GM18508 (cell line): ENCODE results near the gene TNFRSF21.
"Not testable (repeated sequence)": the region's sequence is repeated elsewhere in the genome, so short reads cannot be mapped to it uniquely, and the experiment has no call there.

Experiments
- ATAC-seq: cut with Tn5 transposase; IDR thresholded peaks from one replicate; pipeline ENCODE4 v1.9.1; 2021; ENCODE audit warnings: moderate number of reproducible peaks; ENCODE audit not compliant: insufficient read depth, unreplicated experiment

Gene TNFRSF21

DNA sequence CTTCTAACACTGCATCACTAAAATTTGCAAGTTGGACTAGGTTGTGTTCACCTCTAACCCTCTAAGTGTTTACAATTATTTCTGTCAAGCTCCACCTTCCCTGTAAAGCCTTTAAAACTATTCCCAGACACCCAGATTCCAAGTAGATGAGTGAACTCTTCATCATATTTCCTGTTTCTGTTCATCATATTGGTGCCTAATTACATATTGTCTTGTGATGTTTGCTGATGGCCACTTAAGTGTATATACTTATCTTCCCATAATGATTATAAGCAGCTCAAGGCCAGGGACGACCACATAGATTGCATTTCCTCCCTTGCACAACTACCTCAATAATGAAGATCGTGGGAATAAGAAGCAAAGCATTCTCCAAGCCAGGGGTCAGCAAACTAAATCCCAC, 16.8 kb downstream of the TNFRSF21 start:
- no peak for ATAC-seq

DNA sequence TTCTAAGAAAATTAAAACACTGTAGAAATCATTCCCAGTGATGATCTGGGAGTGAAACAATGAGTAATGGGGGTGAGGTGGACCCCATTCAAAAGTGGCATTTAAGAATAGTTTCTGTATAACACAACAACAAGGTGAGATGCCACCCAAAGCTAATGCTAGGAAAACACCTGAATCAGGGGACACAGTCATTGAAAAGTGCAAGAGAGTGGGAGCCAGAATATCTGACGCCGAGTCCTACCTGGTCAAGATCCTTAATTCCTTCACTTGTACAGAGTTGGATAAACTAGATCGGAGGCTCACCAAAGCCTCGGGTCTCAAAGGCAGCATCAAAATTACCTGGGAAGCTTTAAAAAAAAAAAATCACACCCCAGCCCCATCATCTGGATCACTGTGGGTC, 17.7 kb downstream of the TNFRSF21 start:
- ATAC-seq = no peak

DNA sequence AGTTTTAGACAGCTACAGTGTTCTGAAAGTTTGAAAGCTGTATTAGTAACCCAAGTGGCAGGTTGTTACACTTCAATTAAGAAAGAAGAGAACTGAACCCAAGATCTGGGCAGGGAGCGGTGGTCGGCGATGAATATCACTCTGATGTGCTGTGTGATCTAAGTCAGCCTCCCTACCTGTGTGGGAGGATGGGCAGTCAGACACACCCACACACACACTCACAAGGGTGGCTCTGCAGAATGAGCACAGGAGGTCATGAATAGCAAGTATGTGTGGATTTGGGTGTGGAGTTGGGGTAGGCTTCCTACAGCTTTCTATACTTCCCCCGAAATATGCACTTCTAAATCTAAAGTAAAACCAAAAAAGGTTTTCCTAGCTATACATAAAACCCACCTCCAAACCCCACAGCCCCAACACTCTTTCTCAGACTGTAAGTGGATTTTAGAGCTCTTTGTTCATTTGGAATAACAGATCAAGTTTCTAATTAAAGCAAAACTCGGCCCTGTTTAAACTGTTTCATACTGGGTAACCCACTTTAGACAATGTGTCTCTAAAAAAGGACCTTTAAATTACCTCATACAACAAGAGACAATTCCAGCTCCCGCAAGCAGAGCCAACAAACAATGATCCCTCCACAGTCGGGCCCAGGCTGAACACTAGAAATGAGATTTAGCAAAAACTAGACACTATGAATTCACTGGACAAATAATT, 19.4 kb downstream of the TNFRSF21 start:
- no peak for ATAC-seq

DNA sequence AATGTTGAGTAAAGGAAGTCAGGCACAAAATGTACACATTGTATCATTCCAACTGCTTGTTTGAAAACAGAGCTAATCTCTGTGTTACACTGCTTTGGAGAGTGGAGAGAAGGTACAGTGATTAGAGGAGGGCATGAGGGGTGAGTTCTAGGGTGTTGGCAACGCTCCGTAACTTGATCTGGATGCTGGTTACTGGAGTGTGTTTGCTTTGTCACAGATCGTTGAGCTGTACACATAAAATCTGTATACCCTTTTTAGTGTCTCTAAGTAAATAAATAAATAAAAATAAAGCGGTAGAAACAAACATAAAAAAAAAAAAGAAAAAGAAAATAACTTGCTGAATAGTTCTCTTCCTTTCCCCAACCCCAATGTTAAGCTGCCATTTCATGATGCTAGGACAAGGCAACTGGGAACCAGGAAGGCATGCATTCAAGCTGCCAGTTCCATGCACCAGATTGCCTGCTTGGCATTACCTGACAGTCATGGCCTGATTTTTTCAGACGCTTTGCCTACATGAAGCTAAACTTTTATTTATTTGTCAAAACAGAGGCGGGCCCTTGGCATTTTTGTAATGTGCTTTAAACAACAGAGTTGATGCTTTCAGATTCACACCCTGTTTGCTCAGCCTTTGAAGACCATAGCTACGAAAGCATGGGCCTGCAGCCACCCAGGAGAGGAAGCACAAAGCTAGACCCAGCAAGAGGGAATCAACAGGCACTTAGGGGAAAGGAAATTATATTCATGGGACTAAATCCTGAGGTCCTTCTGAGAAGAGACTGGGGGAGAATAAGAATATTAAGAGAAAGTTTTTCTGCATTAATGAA, 21.2 kb downstream of the TNFRSF21 start:
- ATAC-seq = no peak

DNA sequence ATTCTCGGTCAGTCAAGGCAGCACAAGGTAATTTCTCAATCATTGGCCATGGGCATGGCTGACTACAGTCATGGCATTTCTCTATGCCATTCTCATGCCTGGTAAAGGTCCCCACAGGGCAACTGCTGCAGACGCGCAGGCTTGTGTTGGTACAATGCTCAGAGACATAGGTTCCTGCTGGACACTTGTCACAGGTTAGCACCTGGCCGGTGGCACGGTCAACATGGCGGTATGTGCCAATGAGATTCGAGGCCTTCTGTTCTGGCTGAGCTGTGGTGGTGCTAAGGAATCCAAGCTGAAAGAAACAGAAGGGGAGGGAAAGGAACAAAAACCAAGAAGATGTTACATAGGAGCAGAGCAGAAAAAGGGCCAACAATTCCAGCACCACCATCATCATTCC, 23.4 kb downstream of the TNFRSF21 start:
- ATAC-seq = no peak

DNA sequence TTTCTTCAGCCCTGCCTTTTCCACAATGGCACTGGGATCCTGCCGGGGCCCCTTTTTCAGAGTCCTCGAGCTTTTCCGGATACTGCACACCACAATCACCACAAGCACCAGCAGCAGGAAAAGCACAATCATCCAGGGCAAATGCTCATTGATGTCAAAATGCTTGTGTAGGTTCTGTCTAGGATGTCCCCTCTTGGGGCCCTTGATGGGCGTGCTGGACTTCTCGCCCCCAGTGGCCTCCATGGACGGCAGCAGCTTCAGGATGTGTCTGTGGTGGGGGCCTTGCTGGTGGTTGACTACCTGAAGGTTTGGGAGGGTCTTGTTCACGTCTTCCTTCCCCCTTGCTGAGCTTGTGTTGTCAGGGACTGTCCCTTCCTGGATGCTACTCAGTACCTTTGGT, 25.7 kb downstream of the TNFRSF21 start:
- no peak for ATAC-seq

DNA sequence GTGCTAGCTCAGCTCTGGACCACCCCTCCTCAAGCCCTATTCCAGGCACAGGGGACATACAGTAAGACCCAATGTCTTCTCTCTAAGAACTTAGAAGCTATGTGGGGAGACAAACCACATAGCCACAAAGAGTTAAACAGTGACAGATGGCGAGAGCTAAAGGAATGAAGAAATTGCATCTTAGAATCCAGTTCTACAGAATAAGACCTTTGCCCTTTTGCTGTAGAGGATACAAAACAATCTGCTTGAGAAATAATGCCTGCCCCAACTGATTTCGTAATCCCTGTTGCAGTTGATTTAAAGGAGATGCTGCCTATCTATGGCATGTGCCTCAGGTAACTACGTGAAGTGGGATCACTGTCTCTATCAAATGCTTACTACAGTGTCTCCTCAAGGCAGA, 31.2 kb downstream of the TNFRSF21 start:
- ATAC-seq = peak; percentile 53

DNA sequence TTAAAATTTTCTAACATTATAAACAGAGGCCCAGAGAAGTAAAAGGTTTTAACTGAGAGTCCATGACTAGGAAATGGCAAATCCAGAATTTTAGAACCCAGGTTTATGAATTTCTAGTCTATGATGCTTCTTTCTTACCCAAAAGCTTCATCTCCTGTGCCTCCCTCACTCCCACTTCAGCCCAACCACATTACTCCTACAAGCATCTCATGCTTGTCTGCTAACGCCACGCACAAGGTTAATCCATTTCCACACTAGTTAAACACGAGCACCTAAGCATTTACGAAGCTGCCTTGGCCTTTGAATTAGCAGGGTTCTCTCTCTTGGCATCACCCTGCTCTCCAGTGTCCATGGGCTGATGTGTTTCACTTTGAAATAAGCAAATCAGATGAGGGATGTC, 32.0 kb downstream of the TNFRSF21 start:
- ATAC-seq = no peak

DNA sequence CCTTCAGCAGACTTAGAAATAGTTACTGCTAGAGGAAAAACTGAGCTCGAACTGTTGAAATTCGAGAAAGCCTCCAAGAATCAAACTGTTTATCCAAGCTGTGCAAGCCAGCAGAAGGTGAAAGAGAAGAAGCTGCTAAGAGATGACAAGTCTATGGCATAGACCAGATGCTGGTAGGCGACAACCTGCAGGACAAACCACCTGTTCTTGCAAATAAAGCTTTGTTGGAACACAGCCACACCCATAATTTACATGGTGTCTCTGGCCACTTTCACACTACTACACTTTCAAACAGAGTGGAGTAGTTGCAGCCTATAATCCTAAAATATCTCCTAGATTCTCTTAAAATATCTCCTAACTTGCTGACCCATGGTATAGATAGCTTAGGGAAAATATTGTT, 33.3 kb downstream of the TNFRSF21 start:
- no peak for ATAC-seq

DNA sequence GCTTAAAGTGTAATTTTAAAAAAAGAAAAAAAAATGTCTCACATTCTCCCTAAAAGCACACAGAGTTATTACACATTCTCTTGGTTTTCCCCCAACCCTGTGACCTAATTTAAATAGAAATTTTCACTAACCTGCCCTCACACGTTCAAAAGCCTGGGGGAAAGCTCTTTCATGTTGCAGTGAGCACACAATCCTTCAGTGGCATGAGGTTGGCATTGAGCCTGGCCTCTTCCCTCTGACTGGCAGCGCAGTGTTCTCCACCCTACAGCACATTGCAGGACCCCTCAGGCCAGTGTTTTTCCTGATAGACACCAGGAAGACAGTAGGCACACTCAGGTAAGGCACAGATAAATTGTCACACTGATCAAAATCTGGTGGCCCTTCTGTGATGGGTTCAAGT, 34.1 kb downstream of the TNFRSF21 start:
- no peak for ATAC-seq

DNA sequence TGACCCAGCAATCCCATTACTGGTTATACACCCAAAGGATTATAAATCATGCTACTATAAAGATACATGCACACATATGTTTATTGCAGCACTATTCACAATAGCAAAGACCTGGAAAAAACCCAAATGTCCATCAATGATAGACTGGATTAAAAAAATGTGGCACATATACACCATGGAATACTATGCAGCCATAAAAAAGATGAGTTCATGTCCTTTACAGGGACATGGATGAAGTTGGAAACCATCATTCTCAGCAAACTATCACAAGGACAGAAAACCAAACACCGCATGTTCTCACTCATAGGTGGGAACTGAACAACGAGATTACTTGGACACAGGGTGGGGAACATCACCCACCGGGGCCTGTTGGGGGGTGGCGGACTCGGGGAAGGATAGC, 34.6 kb downstream of the TNFRSF21 start:
- not testable (repeated sequence) for ATAC-seq

DNA sequence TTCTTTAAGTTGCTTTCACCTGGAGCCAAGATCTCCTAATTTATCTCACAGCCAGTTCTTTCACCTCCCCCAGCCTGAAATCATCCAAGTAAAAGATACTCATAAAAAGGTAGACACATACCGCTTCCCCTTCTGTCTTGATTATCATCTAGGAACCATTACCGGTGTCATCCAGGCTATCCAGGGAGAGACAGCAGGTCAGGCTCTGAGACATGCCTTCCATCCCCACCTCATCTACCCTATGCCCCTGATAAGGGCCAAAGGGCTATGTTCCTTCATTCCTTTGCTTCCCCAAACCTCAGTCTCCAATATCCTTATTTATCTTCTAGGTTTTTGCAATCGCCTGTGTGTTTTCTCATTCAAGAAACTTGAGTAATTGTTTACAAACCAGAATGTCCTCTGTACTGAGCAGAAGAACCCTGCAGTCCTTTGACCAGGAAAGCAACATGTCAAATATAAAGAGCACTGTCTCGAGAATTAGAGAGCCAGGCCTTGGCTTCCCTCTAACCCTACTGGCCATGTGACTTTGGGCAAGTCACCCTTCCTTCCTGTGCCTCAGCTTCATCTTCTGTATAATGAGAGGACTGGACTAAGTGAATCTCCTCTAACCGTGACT, 41.0 kb downstream of the TNFRSF21 start:
- no peak for ATAC-seq

DNA sequence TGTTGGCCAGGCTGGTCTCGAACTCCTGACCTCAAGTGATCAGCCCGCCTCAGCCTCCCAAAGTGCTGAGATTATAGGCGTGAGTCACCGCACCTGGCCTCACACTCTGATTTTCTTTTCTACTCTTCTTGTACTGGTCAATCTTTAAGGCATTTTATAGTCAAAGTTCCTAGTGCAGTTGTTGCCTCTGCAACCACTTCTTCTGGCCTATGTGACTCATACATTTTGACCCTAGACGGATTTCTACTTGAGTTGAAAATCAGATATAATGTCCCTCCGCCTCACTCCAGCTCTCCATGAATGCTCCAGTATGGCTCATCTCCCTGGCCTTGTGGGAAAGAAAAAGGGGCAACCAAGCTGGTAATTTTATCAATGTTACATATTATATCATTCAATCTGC, 42.4 kb downstream of the TNFRSF21 start:
- no peak for ATAC-seq

DNA sequence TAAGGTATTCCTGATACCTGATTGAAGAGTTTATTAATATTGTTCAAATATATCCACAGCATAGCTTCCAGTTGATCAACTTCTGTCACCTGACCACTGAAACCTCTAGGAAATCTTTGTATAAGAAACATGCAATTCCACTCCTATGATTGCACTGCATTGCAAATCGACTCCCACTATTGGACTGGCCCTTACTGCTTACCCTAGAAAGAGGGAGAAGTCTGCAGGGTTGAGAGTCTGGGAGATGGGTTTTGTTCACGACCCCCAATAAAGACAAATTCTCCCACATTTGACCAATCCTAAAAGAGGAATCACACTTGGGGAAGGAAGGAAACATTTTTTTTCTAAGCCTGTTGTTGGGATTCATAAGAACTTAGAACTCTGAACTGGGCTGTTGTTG, 43.7 kb downstream of the TNFRSF21 start:
- no peak for ATAC-seq

DNA sequence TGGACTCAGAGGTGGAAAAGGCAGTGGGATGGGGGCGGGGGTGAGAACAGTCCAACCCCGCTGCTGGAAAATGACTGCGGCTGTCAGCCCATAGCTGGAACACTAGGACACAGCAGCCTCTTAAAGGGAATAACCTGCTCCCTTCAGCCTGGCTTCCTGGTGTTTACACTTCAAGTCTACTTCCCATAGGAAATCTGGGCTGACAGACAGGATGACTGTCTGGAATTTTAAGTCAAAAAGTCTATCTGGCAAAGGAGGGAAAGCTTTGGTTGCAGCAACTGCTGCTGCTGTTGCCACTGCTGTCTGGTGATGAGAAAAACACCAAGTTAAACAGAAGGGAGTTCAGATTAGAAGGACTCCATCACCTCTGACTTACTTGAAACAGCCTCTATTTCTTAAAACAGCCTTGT, 44.9 kb downstream of the TNFRSF21 start:
- ATAC-seq = no peak

DNA sequence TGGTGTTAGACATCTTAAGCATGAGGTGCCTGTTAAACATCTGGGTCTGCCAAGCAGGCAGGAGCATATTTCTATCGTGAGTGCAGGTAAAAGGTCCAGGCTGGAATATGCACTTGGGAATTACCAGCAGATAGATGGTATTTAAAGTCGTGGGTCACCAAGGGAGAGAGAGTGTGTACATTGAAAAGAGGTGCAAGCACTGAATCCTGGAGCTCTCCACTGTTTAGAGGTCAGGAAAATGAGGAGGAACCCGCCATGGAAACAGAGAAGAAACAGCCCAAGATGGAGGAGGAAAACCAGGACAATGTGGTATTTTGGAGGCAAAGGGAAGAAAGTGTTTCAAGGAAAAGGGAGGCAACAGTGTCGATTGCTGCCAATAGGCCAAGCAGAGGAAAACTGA, 46.4 kb downstream of the TNFRSF21 start:
- no peak for ATAC-seq

DNA sequence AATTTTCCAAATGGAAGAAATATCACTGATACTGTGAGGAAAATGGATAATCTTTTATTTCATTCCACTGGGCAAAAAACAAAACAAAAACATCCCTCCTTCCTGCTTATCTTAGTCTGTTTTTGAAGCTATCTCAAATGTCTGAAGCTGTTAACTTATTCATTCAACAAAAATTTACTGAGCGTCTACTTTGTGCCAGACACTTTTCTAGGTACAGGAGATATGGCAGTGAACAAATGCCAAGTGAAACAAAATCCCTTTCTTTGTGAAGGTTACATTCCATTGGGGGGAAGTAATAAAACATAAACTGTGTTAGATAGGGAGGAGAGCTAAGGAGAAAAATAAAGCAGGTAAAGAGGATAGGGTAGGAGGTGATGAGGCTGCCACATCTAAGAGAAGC, 47.5 kb downstream of the TNFRSF21 start:
- no peak for ATAC-seq

DNA sequence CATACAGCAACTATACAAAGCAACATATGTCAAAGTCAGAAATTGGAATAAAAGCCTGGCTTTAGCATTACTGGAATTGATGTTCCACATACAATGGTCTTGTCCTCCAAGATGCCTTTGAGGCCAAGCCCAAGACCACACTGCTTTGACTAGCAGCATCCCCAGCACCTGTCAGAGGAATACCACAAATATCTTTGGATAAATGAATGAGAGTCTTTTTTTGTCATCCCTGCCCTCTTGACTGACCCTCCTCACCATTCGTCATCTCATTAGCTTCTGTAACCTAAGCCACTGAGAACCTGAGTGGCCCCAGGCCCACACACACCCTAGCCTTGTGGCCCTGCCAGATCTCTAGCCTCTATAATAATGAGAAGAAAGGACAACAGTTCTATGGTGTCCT, 48.5 kb downstream of the TNFRSF21 start:
- ATAC-seq = no peak

DNA sequence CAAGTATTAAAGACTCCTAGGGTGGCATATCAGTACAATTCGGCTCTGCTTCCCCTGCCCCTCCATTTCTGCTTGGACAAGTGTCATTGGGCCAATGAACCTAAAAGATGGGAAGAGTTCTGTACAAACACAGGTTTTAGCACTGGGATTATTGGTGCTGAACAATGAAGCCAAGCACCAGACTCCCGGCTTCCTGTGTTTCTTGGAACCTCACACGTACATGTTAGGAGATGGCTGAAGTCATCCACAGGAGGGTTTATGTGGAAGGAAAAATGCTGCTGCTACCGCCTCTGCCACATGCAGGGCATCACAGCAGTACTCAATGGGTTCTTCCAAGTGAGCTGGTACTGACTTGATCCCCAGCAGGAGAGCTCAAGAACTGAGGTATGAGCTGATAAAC, 49.7 kb downstream of the TNFRSF21 start:
- no peak for ATAC-seq

DNA sequence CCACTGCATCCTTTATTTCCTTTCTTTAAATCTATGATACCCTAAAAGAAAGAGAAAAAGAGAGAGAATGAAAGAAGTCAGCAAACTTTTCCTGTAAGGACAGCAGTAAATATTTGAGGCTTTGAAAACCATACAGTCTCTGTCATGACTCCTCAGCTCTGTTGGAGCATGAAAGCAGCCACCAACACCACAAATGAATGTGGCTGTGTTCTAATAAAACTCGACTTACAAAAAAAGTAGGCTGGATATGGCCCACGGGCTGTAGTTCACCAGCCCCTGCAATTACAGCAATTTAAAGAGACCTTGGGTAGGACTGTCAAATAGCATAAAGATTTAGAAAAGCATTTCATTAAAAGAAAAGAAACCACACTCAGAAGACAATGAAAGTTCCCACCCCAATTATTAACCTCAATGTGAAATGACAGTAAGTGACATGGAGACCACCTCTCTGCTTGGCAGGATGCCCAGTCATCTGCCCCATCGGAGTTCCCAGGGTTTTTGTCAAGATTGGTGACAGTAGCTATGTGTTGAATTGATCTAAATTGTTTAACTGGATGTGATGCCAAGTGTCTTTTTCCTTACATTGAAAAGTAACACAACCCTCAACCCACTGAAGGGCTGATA, 50.9 kb downstream of the TNFRSF21 start:
- no peak for ATAC-seq
